ENCODE measurements around the gene TMEM121.

Gene TMEM121

GRCh38 chr14:105495990-105496830 lies 30.2 kb upstream of the TMEM121 start:
- Histone ChIP-seq H3K9ac (ENCODE audit: low read depth, low read length) (no peak overlapping the region), H3K27me3 (ENCODE audit: control insufficient read depth, insufficient read depth, low read length) (no peaks in the 10 kb centered on the region), H3K4me3 (ENCODE audit: low read depth, low read length) (no peak overlapping the region), H3K36me3 (ENCODE audit: control insufficient read depth, insufficient read depth, low read length) (peaks cover 5% of the 10 kb centered on the region), H3K4me1 (ENCODE audit: control insufficient read depth, insufficient read depth, low read length) (no peaks in the 10 kb centered on the region), H3K9me3 (ENCODE audit: control insufficient read depth, insufficient read depth, low read length) (no peaks in the 10 kb centered on the region)

DNA sequence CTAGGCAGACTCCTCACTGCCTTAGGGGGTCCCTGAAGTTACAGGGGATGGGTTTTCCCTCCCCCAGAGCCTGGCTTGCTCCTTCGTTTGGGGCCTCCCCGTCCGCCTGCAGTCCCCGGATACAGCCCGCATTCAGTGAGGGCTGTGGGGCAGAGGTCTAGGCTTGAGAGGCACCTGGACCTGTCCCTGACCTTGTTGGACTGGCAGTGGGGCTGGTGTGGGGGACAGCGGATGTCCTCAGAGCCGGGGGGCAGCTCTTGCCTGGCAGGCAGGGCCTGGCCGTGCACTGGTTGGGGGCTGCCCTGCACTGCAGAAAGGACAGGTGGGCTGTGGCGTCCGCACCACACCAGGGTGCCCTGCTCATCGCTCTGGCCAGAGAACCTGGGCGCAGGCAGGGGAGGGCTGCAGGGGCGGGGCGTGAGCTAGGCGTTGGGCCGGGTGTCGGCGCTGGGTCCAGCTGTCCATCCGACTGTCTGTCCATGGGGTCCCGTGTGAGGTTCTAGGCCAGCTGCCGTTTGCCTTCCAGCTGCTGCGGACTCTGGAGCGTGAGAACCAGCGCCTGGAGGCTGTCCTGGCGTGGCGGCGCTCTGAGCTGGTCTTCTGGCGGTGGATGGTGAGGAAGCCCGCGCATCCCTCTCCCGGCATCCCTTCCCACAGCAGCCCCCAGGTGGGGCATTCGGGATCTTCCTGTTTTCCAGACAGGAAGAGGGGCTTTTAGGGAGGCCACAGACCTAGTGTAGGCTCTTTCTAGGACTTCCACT lies 29.4 kb upstream of the TMEM121 start:
- Histone ChIP-seq H3K9me3 (ENCODE audit: control insufficient read depth, insufficient read depth, low read length) (no peaks in the 10 kb centered on the region), H3K4me1 (ENCODE audit: control insufficient read depth, insufficient read depth, low read length) (no peaks in the 10 kb centered on the region), H3K36me3 (ENCODE audit: control insufficient read depth, insufficient read depth, low read length) (peaks cover 3% of the 10 kb centered on the region), H3K27me3 (ENCODE audit: control insufficient read depth, insufficient read depth, low read length) (no peaks in the 10 kb centered on the region), H3K4me3 (ENCODE audit: low read depth, low read length) (no peak overlapping the region), H3K9ac (ENCODE audit: low read depth, low read length) (no peak overlapping the region)

DNA sequence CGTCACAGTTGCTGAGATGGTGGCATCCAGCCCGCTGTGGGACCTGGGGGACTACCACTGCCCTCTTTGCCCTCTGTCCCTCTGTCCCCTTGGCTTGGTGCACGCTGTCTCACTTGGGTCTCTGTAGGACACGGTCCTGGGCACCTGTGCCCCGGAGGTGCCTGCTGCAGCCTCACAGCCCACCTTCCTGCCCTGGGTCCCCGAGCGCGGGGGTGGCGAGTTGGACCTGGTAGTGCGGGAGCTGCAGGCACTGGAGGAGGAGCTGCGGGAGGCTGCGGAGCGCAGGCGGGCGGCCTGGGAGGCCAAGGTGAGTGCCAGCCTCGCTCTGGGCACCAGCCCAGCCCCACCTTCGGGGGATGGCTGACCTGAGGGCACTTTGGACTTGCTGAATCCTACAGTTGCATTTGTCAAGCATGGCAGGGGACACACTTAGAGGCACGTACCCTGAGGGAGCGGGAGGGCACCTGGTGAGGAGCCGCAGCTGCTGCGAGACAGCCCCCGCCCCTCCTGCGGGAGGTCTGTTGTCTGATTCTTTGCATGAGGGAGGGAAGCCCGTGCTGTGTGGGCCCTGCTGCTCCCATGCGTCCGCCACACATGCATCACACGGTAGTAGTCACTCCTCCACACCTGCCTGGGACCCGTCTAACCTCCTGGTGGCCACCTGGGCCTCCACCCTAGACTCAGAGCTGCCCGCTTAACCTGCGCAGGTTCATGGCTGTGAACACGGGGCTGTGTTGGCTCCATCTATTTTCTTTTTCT lies 28.5 kb upstream of the TMEM121 start:
- Histone ChIP-seq H3K4me3 (ENCODE audit: low read depth, low read length) (no peak overlapping the region), H3K4me1 (ENCODE audit: control insufficient read depth, insufficient read depth, low read length) (no peaks in the 10 kb centered on the region), H3K27me3 (ENCODE audit: control insufficient read depth, insufficient read depth, low read length) (no peaks in the 10 kb centered on the region), H3K9me3 (ENCODE audit: control insufficient read depth, insufficient read depth, low read length) (no peaks in the 10 kb centered on the region), H3K9ac (ENCODE audit: low read depth, low read length) (no peak overlapping the region), H3K36me3 (ENCODE audit: control insufficient read depth, insufficient read depth, low read length) (no peaks in the 10 kb centered on the region)

GRCh38 chr14:105498430-105499255 lies 27.7 kb upstream of the TMEM121 start:
- H3K9ac ChIP-seq (ENCODE audit: low read depth, low read length), result no peak overlapping the region
- H3K4me3 ChIP-seq (ENCODE audit: low read depth, low read length), result no peak overlapping the region
- no peaks in the 10 kb centered on the region for H3K4me1 ChIP-seq (ENCODE audit: control insufficient read depth, insufficient read depth, low read length)
- no peaks in the 10 kb centered on the region for H3K27me3 ChIP-seq (ENCODE audit: control insufficient read depth, insufficient read depth, low read length)
- no peaks in the 10 kb centered on the region for H3K36me3 ChIP-seq (ENCODE audit: control insufficient read depth, insufficient read depth, low read length)
- no peaks in the 10 kb centered on the region for H3K9me3 ChIP-seq (ENCODE audit: control insufficient read depth, insufficient read depth, low read length)

DNA sequence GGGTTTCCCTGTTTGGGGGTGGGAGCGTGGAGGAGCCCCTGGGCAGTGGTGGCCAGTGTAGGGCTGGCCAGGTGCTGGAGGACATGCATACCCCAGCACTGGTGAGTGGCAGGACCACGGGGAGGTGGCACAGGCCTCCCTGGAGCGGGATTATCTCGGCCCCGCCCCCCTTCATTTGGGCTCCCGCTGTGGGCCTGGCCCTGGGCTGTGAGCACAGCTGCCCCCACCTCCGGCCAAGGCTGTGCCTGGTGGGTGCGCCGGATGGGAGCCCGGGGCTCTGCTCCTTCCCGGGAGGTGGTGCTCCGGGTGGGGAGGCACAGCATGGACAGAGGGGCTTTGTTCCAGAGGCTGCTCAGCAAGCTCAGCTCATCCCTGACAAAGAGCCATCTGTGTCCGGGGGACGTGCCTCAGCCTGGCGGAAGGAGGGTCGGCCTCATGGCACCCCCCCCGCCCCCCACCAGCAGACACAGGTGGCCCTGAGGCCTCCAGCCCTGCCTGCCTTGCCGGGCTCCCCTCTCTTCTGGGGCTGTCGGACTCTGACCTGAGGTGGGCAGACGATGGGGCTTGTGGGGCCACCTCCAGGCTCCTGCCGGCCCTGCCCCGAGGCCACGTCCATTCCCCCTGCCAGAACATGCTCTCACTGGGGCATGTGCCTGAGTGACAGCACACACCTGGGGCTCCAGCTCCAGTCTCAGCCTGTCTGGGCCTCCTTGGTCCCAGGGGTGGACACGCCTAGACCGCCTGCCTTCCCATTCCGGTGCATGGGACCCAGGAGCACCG lies 26.9 kb upstream of the TMEM121 start:
- Histone ChIP-seq H3K9me3 (ENCODE audit: control insufficient read depth, insufficient read depth, low read length) (no peaks in the 10 kb centered on the region), H3K4me1 (ENCODE audit: control insufficient read depth, insufficient read depth, low read length) (no peaks in the 10 kb centered on the region), H3K4me3 (ENCODE audit: low read depth, low read length) (no peak overlapping the region), H3K9ac (ENCODE audit: low read depth, low read length) (no peak overlapping the region), H3K27me3 (ENCODE audit: control insufficient read depth, insufficient read depth, low read length) (no peaks in the 10 kb centered on the region), H3K36me3 (ENCODE audit: control insufficient read depth, insufficient read depth, low read length) (no peaks in the 10 kb centered on the region)

DNA sequence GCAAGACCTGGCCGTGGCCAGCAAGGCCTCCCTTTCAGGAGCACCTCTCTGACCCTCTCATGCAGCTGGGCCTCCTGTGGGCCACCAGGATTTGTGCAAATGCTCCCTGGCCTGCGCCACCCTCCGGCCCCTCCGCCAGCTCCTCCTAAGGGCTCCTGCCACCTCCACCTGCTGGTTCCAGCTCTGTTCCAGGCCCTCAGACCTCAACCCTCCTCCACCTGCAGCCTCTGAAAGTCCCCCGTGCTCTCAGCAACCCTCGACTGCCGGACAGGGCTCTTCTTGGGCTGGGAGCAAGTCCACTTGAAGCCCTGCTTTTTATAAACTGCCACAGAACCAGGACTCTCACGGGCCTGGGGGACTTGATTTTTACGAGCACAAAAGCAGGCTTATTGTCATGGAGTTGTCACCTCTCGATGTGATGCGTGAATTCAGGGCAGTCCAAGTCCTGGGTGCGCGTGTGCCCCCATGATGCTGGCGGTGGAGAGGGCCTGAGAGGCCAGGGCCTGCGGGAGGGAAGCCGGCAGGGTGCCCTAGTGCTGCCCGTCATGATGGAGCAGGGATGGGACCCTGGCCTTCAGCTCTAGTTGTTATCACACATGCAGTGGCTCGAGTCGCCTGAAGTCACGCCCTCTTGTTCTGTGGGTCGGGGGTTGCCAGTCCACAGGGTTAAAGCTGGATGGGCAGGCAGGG lies 26.2 kb upstream of the TMEM121 start:
- H3K4me3 ChIP-seq (ENCODE audit: low read depth, low read length), result no peak overlapping the region
- no peaks in the 10 kb centered on the region for H3K36me3 ChIP-seq (ENCODE audit: control insufficient read depth, insufficient read depth, low read length)
- no peak overlapping the region for H3K9ac ChIP-seq (ENCODE audit: low read depth, low read length)
- H3K4me1 ChIP-seq (ENCODE audit: control insufficient read depth, insufficient read depth, low read length), result no peaks in the 10 kb centered on the region
- H3K9me3 ChIP-seq (ENCODE audit: control insufficient read depth, insufficient read depth, low read length), result no peaks in the 10 kb centered on the region
- H3K27me3 ChIP-seq (ENCODE audit: control insufficient read depth, insufficient read depth, low read length), result no peaks in the 10 kb centered on the region

DNA sequence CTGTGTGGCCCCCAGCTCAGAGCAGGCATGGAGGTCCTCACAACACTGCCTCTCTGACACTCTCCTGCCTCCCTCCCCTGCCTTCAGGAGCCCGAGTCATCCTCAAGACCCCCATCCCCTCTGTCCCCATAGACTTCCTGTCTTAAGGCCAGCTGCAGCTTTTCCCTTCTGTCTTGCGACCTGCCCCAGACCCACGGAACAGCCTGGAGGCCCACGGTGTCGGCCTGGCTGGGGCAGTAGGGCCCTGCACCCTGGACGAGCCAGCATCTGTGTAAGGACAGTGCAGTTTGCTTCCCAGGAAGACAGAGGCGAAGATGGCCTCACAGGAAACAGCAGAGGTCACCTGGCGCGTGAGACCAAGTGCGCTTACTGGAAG lies 25.7 kb upstream of the TMEM121 start:
- Histone ChIP-seq H3K9me3 (ENCODE audit: control insufficient read depth, insufficient read depth, low read length) (no peaks in the 10 kb centered on the region), H3K4me1 (ENCODE audit: control insufficient read depth, insufficient read depth, low read length) (no peaks in the 10 kb centered on the region), H3K9ac (ENCODE audit: low read depth, low read length) (no peak overlapping the region), H3K36me3 (ENCODE audit: control insufficient read depth, insufficient read depth, low read length) (no peaks in the 10 kb centered on the region), H3K27me3 (ENCODE audit: control insufficient read depth, insufficient read depth, low read length) (no peaks in the 10 kb centered on the region), H3K4me3 (ENCODE audit: low read depth, low read length) (no peak overlapping the region)

DNA sequence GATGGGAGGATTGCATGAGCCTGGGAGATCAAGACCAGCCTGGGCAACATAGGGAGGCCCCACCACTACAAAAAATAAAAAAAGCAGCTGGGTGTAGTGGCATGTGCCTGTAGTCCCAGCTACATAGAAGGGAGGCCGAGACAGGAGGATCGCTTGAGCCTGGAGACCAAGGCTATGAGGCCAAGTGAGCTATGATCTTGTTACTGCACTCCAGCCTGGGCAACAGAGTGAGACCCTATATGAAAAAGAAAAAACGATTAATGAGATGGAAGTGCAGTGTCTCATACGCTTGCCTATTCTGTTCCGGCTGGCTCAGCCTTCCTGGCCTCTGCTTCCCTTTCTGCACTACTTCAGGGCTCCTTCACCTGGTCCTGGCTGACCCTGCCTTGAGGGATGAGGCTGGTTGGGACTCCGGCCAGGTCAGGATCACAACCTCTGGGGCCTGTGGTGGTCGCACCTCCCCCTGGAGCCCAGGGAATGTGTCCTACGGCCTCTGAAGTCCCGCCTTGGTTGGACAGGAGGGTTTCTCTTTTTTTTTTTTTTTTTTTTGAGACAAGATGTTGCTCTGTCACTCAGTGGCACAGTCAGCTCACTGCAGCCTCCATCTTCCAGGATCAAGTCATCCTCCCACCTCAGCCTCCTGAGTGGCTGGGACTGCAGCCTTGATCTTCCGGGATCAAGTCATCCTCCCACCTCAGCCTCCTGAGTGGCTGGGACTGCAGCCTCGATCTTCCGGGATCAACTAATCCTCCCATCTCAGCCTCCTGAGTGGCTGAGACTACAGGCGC lies 24.7 kb upstream of the TMEM121 start:
- Histone ChIP-seq H3K4me1 (ENCODE audit: control insufficient read depth, insufficient read depth, low read length) (no peaks in the 10 kb centered on the region), H3K4me3 (ENCODE audit: low read depth, low read length) (no peak overlapping the region), H3K27me3 (ENCODE audit: control insufficient read depth, insufficient read depth, low read length) (no peaks in the 10 kb centered on the region), H3K9me3 (ENCODE audit: control insufficient read depth, insufficient read depth, low read length) (no peaks in the 10 kb centered on the region), H3K9ac (ENCODE audit: low read depth, low read length) (no peak overlapping the region), H3K36me3 (ENCODE audit: control insufficient read depth, insufficient read depth, low read length) (no peaks in the 10 kb centered on the region)

DNA sequence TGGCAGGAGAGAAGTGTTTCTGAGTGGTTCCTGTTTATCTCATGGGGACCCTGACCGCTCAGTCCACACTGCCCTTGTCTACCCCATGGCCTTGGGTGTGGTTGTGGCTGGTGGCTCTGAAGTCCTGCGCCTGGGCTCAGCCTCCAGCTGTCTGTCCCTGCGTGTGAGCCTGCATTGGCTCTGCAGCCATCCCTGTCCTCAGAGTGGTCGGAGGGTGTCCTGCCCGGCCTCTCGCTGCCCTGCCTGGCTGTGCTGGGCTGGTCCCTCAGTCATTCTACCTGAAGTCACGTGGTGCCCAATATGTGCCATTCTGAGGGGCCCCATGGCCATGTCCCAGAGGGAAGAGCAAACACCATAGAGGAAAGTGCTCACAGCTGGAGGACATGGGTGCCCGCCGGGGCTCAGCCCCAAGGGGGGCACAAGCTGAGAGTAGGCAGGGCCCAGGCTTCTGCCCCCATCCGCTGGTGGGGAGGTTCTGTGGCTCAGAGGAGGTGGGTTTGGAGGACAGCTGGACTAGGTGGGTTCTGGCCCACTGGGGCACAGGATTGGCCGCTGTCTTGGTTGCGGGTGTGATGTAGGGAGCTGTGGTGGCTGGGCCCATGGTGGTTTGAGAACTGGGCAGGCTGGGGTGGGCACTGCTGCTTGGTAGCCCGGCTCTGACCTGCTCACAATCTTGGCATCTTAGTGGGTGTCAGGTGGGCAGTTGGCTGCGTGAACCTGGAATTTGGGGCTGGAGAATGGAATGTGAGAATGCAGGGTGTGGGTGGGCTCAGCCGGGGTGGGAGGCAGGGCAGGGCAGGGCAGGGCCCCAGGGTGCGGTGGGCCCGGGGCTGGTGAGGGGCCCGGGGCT lies 23.7 kb upstream of the TMEM121 start:
- Histone ChIP-seq H3K4me1 (ENCODE audit: control insufficient read depth, insufficient read depth, low read length) (no peaks in the 10 kb centered on the region), H3K4me3 (ENCODE audit: low read depth, low read length) (no peak overlapping the region), H3K36me3 (ENCODE audit: control insufficient read depth, insufficient read depth, low read length) (no peaks in the 10 kb centered on the region), H3K27me3 (ENCODE audit: control insufficient read depth, insufficient read depth, low read length) (no peaks in the 10 kb centered on the region), H3K9ac (ENCODE audit: low read depth, low read length) (no peak overlapping the region), H3K9me3 (ENCODE audit: control insufficient read depth, insufficient read depth, low read length) (no peaks in the 10 kb centered on the region)

Data from iPS-15b (cell line).